ENCODE data around the gene PALMD. TPM values are rescaled to one million over a fixed set of nuclear protein-coding genes. Genes with fewer than 3 reads are reported as not detected.

Gene PALMD
- total RNA-seq, 1 donor from 2014 or later: 0.58 TPM

DNA sequence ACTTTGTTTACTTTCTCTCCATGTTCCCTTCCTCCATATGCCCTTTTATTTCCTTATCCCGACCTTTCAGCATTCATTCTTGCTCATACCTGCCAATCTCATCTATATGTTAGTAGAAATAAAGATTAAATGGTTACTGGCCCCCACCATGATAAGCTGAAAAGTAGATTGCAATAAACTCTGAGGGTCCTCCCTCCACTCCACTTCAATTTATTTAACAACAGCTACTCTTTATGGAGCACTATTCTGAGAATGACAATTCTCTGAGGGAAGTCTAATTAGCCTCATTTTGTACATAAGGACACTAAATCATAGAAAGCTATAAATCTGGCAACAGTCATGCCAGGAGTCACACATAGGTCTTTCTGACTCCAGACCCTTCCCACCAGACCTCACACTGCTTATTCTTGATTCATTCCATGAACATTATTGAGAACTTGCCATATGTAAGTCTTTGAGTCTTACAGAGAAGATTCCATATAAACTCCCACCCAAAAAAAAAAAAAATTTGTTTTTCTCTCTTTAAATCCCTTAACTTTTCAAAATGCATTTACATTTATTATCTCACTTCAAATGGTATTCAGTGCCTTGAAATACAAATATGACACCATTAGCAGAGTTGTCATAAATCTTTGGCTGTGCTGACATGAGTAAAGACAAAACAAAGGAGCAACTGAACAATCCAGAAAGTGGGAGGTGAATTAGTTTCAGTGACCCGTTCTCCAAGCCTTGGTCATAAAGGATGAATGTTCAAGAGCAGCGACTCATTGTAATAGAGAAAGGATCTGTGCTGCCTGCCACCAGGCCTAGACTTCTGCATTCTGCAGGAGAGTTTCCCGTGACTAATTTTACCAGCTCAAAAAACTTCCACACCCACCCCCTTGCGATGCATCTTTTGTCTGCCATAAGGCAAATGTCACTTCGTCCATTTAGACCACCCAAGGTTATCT lies 28.5 kb downstream of the PALMD start:
- Mint-ChIP-seq H3K9me3 (no peaks in the 10 kb centered on the region), H3K36me3 (no peaks in the 10 kb centered on the region), H3K4me1 (peaks cover 18% of the 10 kb centered on the region), H3K27ac (no peak overlapping the region), H3K27me3 (ENCODE audit: low read depth) (peaks cover 1% of the 10 kb centered on the region), H3K4me3 (no peak overlapping the region)
- DNase-seq (ENCODE audit: low spot score in 2 of 2, unreplicated experiment in 2 of 2): no peak
- TF ChIP-seq, protein P1, sequence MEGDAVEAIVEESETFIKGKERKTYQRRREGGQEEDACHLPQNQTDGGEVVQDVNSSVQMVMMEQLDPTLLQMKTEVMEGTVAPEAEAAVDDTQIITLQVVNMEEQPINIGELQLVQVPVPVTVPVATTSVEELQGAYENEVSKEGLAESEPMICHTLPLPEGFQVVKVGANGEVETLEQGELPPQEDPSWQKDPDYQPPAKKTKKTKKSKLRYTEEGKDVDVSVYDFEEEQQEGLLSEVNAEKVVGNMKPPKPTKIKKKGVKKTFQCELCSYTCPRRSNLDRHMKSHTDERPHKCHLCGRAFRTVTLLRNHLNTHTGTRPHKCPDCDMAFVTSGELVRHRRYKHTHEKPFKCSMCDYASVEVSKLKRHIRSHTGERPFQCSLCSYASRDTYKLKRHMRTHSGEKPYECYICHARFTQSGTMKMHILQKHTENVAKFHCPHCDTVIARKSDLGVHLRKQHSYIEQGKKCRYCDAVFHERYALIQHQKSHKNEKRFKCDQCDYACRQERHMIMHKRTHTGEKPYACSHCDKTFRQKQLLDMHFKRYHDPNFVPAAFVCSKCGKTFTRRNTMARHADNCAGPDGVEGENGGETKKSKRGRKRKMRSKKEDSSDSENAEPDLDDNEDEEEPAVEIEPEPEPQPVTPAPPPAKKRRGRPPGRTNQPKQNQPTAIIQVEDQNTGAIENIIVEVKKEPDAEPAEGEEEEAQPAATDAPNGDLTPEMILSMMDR (IDR thresholded peaks at IDR 0.05; ENCODE audit: unreplicated experiment): no peak

DNA sequence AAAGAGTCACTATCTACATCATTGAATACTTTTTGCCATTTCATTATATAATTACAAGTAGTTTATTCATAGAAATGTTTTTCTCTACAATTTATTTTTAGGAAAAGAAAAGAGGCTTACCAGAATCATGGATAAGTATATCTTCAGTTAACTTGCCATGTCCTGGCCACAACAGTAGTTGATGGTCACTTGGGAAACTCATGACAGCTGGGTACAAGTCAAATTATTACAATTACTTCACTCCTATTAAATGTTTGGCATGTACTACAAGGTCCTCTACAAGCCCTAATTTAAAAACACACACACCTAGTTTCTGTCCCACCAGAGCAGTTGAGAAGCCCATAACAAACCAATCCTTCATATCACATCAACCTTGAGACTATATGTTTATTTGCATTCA lies 29.4 kb downstream of the PALMD start:
- Mint-ChIP-seq H3K4me3 (no peak overlapping the region), H3K27ac (no peak overlapping the region), H3K4me1 (peaks cover 26% of the 10 kb centered on the region), H3K27me3 (ENCODE audit: low read depth) (no peaks in the 10 kb centered on the region), H3K9me3 (no peaks in the 10 kb centered on the region), H3K36me3 (no peaks in the 10 kb centered on the region)
- TF ChIP-seq, protein P1 (IDR thresholded peaks at IDR 0.05; ENCODE audit: unreplicated experiment): no peak
- no peak for DNase-seq (ENCODE audit: low spot score in 2 of 2, unreplicated experiment in 2 of 2)

- DNase-seq (ENCODE audit: low spot score in 2 of 2, unreplicated experiment in 2 of 2): no peak
- Mint-ChIP-seq H3K4me1 (peaks cover 27% of the 10 kb centered on the region), H3K27me3 (ENCODE audit: low read depth) (no peaks in the 10 kb centered on the region), H3K27ac (no peak overlapping the region), H3K9me3 (no peaks in the 10 kb centered on the region), H3K36me3 (no peaks in the 10 kb centered on the region), H3K4me3 (no peak overlapping the region)
- TF ChIP-seq, protein P1 (IDR thresholded peaks at IDR 0.05; ENCODE audit: unreplicated experiment): no peak
These were observed 30.1 kb downstream of the PALMD start for GRCh38 chr1:99675994-99676393.

- Mint-ChIP-seq H3K27me3 (ENCODE audit: low read depth) (no peaks in the 10 kb centered on the region), H3K36me3 (no peaks in the 10 kb centered on the region), H3K27ac (no peak overlapping the region), H3K4me1 (peaks cover 27% of the 10 kb centered on the region), H3K4me3 (no peak overlapping the region), H3K9me3 (no peaks in the 10 kb centered on the region)
- TF ChIP-seq, protein P1 (IDR thresholded peaks at IDR 0.05; ENCODE audit: unreplicated experiment): no peak
- no peak for DNase-seq (ENCODE audit: low spot score in 2 of 2, unreplicated experiment in 2 of 2)
These were observed 31.0 kb downstream of the PALMD start for GRCh38 chr1:99676876-99677275.

DNA sequence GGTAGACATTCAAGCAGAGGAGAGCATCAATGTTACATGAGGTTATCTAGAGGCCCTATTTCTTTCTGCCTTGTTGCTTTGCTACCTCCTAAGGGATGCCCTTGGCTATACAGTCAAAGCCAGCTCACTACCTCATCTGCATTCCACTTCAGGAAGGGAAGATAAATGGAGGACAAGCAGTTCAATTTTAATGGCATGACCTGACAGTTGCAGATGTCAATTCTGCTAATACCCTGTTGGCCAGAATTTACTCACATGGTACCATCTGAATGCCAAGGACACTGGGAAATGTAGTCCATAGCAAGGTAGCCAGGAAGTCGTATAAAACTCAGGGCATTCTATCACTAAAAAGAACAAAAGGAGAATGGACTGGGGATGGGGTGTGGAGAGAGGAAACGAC lies 31.5 kb downstream of the PALMD start:
- H3K9me3 Mint-ChIP-seq: no peaks in the 10 kb centered on the region
- TF ChIP-seq, protein P1 (IDR thresholded peaks at IDR 0.05; ENCODE audit: unreplicated experiment): no peak
- no peaks in the 10 kb centered on the region for H3K27me3 Mint-ChIP-seq (ENCODE audit: low read depth)
- peaks cover 27% of the 10 kb centered on the region for H3K4me1 Mint-ChIP-seq
- DNase-seq (ENCODE audit: low spot score in 2 of 2, unreplicated experiment in 2 of 2): no peak
- H3K36me3 Mint-ChIP-seq: no peaks in the 10 kb centered on the region
- H3K4me3 Mint-ChIP-seq: no peak overlapping the region
- H3K27ac Mint-ChIP-seq: no peak overlapping the region
